Measurements from ENCODE around the gene DERL2. TPM values are rescaled to one million over a fixed set of nuclear protein-coding genes. Genes with fewer than 3 reads are reported as not detected.
A peak's percentile ranks its signal among the peaks of the same experiment; 100 is the strongest.
"Not testable (repeated sequence)": the region's sequence is repeated elsewhere in the genome, so short reads cannot be mapped to it uniquely, and the experiment has no call there.

Gene DERL2
- total RNA-seq, 1 donor from 2014 or later, result 64.0 TPM

DNA sequence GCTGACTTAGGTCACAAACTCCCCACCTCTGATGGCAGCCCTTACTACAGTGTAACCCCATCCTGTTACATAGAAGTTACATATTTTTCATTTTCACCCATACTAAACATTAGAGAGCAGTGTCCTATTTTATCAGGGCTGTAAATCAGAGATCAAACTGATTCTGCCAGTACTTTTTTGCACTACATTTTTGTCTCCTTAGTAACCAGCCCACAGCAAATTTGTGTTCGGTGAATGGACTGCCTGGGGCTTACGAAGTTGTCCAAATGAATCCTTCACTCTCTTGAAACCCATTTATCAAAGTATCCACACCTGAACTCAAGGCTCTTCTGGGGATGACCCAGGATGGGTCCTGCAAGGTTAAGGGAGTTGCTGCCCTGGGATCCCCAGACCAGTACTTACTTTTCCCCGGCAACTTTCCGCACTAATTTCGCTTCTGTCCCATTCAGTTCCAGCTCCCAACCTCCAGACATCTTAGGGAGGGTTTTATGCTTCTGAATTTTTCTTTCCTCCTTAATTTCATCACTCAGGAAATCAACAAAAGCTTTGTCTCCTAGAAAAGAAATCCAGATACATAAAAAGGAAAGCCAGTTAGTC is 48.2 kb downstream of the DERL2 start:
- Histone ChIP-seq H3K4me1 (peaks cover 19% of the 10 kb centered on the region), H3K4me3 (peak overlapping the region; percentile 73), H3K27me3 (no peaks in the 10 kb centered on the region), H3K9me3 (no peaks in the 10 kb centered on the region), H3K27ac (peak overlapping the region; percentile 77), H3K36me3 (peaks cover 43% of the 10 kb centered on the region)
- ATAC-seq, result no peak
- DNase-seq, result no peak
- intact Hi-C loops (cut with DNase I), result no loop called here
- TF ChIP-seq, protein P1, sequence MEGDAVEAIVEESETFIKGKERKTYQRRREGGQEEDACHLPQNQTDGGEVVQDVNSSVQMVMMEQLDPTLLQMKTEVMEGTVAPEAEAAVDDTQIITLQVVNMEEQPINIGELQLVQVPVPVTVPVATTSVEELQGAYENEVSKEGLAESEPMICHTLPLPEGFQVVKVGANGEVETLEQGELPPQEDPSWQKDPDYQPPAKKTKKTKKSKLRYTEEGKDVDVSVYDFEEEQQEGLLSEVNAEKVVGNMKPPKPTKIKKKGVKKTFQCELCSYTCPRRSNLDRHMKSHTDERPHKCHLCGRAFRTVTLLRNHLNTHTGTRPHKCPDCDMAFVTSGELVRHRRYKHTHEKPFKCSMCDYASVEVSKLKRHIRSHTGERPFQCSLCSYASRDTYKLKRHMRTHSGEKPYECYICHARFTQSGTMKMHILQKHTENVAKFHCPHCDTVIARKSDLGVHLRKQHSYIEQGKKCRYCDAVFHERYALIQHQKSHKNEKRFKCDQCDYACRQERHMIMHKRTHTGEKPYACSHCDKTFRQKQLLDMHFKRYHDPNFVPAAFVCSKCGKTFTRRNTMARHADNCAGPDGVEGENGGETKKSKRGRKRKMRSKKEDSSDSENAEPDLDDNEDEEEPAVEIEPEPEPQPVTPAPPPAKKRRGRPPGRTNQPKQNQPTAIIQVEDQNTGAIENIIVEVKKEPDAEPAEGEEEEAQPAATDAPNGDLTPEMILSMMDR (IDR thresholded peaks at IDR 0.05), result no peak

DNA sequence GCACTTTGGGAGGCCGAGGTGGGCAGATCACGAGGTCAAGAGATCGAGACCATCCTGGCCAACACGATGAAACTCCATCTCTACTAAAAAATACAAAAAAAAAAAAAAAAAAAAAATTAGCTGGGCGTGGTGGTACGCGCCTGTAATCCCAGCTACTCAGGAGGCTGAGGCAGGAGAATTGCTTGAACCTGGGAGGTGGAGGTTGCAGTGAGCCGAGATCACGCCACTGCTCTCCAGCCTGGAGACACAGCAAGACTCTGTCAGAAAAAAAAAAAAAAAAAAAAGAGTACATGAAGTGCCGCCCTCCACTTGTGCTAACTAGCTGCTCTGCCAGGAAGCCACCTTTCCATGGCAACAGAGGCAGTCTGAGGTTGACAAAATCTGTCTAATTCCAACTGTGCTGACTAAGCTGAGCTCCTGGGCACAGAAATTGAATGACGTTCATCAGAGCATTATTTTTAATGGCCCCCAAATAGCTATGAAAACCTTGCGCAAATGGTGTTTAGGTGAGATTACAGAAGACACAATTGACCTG is 50.1 kb downstream of the DERL2 start:
- H3K27ac ChIP-seq; H3K27me3 ChIP-seq; intact Hi-C loops (cut with DNase I); H3K4me3 ChIP-seq; ATAC-seq; DNase-seq; H3K9me3 ChIP-seq: not testable (repeated sequence)
- Histone ChIP-seq H3K4me1 (peaks cover 19% of the 10 kb centered on the region), H3K36me3 (peaks cover 62% of the 10 kb centered on the region)

DNA sequence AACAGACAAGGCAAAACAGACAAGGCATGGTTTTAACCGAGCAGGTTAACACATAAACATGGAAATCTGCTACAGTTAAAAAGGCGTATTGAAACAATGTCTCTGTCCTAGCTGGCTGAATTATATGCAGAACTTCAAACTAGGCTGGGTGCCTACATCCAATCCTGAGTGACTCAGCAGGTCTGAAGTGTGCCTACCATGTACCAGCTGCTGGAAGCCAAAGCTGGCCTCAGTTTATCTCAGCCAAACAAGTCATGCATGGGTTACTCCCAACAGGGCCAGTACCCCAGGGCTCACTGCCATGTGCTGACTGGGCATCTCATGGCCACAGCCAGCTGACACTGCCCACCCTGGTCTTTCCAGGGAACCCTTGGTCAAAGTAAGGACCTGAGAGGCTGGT is 51.0 kb downstream of the DERL2 start:
- intact Hi-C loops (cut with DNase I), result no loop called here
- TF ChIP-seq, protein P1 (IDR thresholded peaks at IDR 0.05), result no peak

DNA sequence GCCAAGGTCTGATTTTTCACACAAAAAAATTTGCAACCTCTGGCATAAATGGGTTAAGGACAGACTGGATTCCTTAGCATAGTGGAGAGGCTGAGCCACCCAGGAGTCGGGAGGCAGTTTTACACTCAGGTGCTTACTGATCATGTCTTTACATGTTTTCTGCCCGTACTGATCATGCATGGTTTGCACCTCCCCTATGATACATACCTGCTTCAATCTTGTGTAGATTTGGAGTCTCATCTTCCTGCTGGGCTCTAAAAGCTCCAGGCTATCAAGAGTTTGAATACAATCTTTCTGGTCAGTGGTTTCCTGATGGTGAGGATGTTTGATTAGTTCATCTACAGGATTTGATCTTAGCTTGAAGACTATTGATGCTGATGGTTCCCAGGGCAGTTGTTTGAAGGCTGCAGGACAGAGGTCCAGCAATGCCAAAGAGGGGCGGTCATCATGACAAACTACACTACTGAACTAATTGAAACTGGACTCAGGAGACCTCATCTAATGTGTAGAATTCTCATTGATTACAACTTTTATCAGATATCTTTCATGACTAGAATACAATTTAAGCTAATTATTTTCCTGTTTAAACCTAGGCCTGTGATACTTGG is 53.9 kb downstream of the DERL2 start:
- no peak for ATAC-seq

More for the DNA sequence above, 51.0 kb downstream of the DERL2 start:
- peaks cover 69% of the 10 kb centered on the region for H3K36me3 ChIP-seq
- no peak overlapping the region for H3K27ac ChIP-seq
- no peak for ATAC-seq
- no peaks in the 10 kb centered on the region for H3K27me3 ChIP-seq
- DNase-seq, result no peak
- H3K4me1 ChIP-seq, result peaks cover 19% of the 10 kb centered on the region
- no peaks in the 10 kb centered on the region for H3K9me3 ChIP-seq
- H3K4me3 ChIP-seq, result no peak overlapping the region

DNA sequence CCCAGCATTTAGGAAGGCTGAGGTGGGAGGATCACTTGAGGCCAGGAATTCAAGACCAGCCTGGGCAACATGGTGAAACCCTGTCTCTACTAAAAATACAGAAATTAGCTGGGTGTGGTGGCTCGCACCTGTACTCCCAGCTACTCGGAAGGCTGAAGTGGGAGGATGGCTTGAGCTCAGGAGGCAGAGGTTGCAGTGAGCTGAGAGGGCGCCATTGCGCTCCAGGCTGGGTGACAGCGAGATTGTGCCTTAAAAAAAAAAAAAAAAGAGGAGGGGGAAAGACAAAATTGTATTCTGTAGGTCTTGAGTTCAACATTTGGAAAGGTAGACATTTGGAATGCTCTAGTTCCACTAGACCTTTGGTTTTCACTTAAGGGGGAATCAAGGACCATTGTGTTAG is 54.7 kb downstream of the DERL2 start:
- H3K27ac ChIP-seq; H3K9me3 ChIP-seq; H3K4me1 ChIP-seq; ATAC-seq; intact Hi-C loops (cut with DNase I); DNase-seq; H3K4me3 ChIP-seq; H3K27me3 ChIP-seq: not testable (repeated sequence)
- peaks cover 92% of the 10 kb centered on the region for H3K36me3 ChIP-seq

More for the DNA sequence above, 53.9 kb downstream of the DERL2 start:
- Histone ChIP-seq H3K27ac (no peak overlapping the region), H3K27me3 (no peaks in the 10 kb centered on the region), H3K4me3 (no peak overlapping the region), H3K36me3 (peaks cover 89% of the 10 kb centered on the region), H3K9me3 (no peaks in the 10 kb centered on the region), H3K4me1 (peaks cover under 1% of the 10 kb centered on the region)
- intact Hi-C loops (cut with DNase I), result no loop called here
- no peak for DNase-seq
- TF ChIP-seq, protein P1 (IDR thresholded peaks at IDR 0.05), result no peak

DNA sequence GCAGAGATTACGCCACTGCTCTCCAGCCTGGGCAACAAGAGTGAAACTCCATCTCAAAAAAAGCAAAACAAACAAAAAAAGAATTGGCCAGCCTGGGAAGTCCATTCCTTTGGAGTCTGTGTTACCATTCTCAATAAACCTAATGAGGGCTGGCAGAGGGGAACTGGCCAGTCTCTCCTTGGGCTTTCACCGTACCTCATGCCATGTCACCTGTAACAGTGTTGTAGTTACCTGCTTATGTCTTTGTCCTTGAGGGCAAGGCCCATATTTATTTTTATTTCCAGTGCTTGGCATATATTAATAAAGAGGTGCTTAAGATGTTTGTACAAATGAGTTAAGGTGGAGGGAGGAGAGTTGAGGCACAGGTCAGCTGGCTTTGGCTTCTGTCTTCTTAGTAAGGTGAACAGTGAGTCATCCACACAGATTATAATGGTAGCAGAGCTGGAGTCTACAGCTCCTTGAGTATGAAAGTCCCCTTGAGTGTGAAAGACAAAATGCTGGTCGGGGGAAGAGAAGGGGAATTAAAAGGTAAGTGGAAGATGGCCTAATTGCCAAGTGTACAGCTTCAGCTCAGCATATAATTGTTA is 55.5 kb downstream of the DERL2 start:
- Histone ChIP-seq H3K27ac (peak overlapping the region; percentile 66), H3K9me3 (no peaks in the 10 kb centered on the region), H3K4me1 (no peaks in the 10 kb centered on the region), H3K4me3 (no peak overlapping the region), H3K27me3 (no peaks in the 10 kb centered on the region), H3K36me3 (peaks cover 98% of the 10 kb centered on the region)
- TF ChIP-seq, protein P1 (IDR thresholded peaks at IDR 0.05), result no peak
- DNase-seq (no peak), ATAC-seq (peak; percentile 77)
- intact Hi-C loops (cut with DNase I), result no loop called here
